K562 (cell line): Measurements from ENCODE around the gene NCOA4. TPM values are rescaled to one million over a fixed set of nuclear protein-coding genes. Genes with fewer than 3 reads are reported as not detected.

Experiments used
- ATAC-seq: fragments of 200-7000 bp; cut with Tn5 transposase; 3 replicates; pipeline ENCODE4 v1.9.1; 2020; ENCODE audit warnings: moderate library complexity
- Bru-seq: library from RNA; stranded (reverse); fragments of 400-500 nt; gene quantifications from one replicate; lab custom pipeline; 2021; lab: Mats Ljungman, UMichigan
- BruChase-seq, 2 experiments: library from RNA; stranded (reverse); fragments of 400-500 nt; gene quantifications; one replicate each; lab custom pipeline; 2021; lab: Mats Ljungman, UMichigan
- BruUV-seq: library from RNA; stranded (reverse); fragments of 400-500 nt; replicated peaks from 2 replicates; lab custom pipeline; 2021; lab: Mats Ljungman, UMichigan
- CTCF ChIA-PET: fragments of 300-600 bp; formaldehyde crosslinking; extraction: SDS; loops from one replicate; lab custom pipeline; 2021; ENCODE audit warnings: low intra/inter-chr PET ratio; lab: Yijun Ruan, JAX
- POLR2A ChIA-PET: fragments of 300-600, 350-650 bp; sonication (Branson Sonifier 250); formaldehyde crosslinking; extraction: SDS; loops from one replicate; lab custom pipeline; 2021; ENCODE audit warnings: antibody characterized with exemption, inconsistent platforms; lab: Yijun Ruan, JAX
- DNase-seq, 4 experiments: peaks; one replicate each; pipeline versions ENCODE4 v3.0.0 to v3.0.0-alpha.2; 2011 to 2018; ENCODE audit warnings: low spot score in 3 of 4, mixed read lengths in 3 of 4; ENCODE audit errors: extremely low read depth in 1 of 4
- FAIRE-seq: peaks from 2 replicates; lab custom pipeline; 2011; peaks lifted over from hg19 to GRCh38; lab: Jason Lieb, UNC
- H2AFZ ChIP-seq: 2 replicates; pipeline ENCODE4 v1.6.0; 2011; ENCODE audit warnings: low read depth, low read length, control low read depth, inconsistent platforms
- H3K27ac ChIP-seq: fragments of 200-600 bp; 3 replicates; pipeline ENCODE4 v1.8.0; 2011; ENCODE audit warnings: low read depth, mild to moderate bottlenecking, control low read depth, inconsistent platforms, low read length, moderate library complexity, mixed read lengths; ENCODE audit errors: extremely low read depth
- H3K27me3 ChIP-seq, 2 experiments: fragments of 300-600 bp in 1 of 2; 2 replicates in 1 of 2; 3 replicates in 1 of 2; pipeline versions ENCODE4 v1.6.0 to v1.8.0; 2011; ENCODE audit warnings: inconsistent platforms in 2 of 2, low read length in 2 of 2, mild to moderate bottlenecking in 1 of 2, mixed read lengths in 1 of 2, moderate library complexity in 1 of 2; ENCODE audit not compliant: control insufficient read depth in 2 of 2, insufficient read depth in 2 of 2
- H3K36me3 ChIP-seq: fragments of 300-600 bp; 3 replicates; pipeline ENCODE4 v1.8.0; 2011; ENCODE audit warnings: mild to moderate bottlenecking, low read length, inconsistent platforms; ENCODE audit not compliant: control insufficient read depth, insufficient read depth
- H3K4me1 ChIP-seq, 2 experiments: fragments of 200-600 bp in 1 of 2; replicated peaks in 1 of 2; 2 replicates in 1 of 2; 3 replicates in 1 of 2; pipeline versions ENCODE4 v1.5.1 to v1.8.0; 2011; ENCODE audit warnings: inconsistent platforms in 2 of 2, low read length in 2 of 2, mild to moderate bottlenecking in 1 of 2, mixed read lengths in 1 of 2, moderate library complexity in 1 of 2; ENCODE audit not compliant: control insufficient read depth in 2 of 2, insufficient read depth in 2 of 2
- H3K4me2 ChIP-seq: 2 replicates; pipeline ENCODE4 v1.6.1; 2011; ENCODE audit warnings: low read length, control low read depth, inconsistent platforms, mixed read lengths; ENCODE audit not compliant: insufficient read depth
- H3K4me3 ChIP-seq: fragments of 200-600 bp; sonication (generic), shearing (Covaris generic); 2 replicates; pipeline ENCODE4 v1.5.1; 2016; ENCODE audit warnings: control low read depth, inconsistent platforms
- H3K79me2 ChIP-seq: fragments of 200-600 bp; 3 replicates; pipeline ENCODE4 v1.8.0; 2011; ENCODE audit warnings: low read length, inconsistent platforms; ENCODE audit not compliant: control insufficient read depth, insufficient read depth
- H3K9ac ChIP-seq, 2 experiments: 2 replicates each; pipeline versions ENCODE4 v1.6.0 to v1.6.1; 2011; ENCODE audit warnings: low read depth in 2 of 2, low read length in 2 of 2, control low read depth in 1 of 2, inconsistent platforms in 1 of 2, mild to moderate bottlenecking in 1 of 2, mixed read lengths in 1 of 2; ENCODE audit not compliant: insufficient read depth in 1 of 2
- H3K9me1 ChIP-seq: one replicate; pipeline ENCODE4 v1.6.0; 2011; ENCODE audit warnings: inconsistent platforms, mild to moderate bottlenecking, low read length, moderate library complexity; ENCODE audit not compliant: control insufficient read depth, insufficient read depth
- H3K9me3 ChIP-seq: replicated peaks from 2 replicates; pipeline ENCODE4 v1.5.1; 2011; ENCODE audit warnings: low read depth, low read length, inconsistent platforms; ENCODE audit not compliant: control insufficient read depth, insufficient read depth
- H4K20me1 ChIP-seq: replicated peaks from 2 replicates; pipeline ENCODE4 v1.6.1; 2011; ENCODE audit warnings: low read length, inconsistent platforms, mixed read lengths; ENCODE audit not compliant: control insufficient read depth, insufficient read depth
- ARID4B ChIP-seq: sonication (generic); formaldehyde crosslinking; IDR thresholded peaks from 2 replicates; pipeline ENCODE4 v1.8.0; 2022; ENCODE audit warnings: mild to moderate bottlenecking, missing genetic modification reagents
- ARNT ChIP-seq, 2 experiments: fragments of 450-650 bp; IDR thresholded peaks; 2 replicates each; pipeline ENCODE4 v1.6.1; 2016; ENCODE audit warnings: mild to moderate bottlenecking in 1 of 2
- CBX2 ChIP-seq: fragments of 200-600 bp; sonication (generic); IDR thresholded peaks from one replicate; pipeline ENCODE4 v1.6.1; 2012; ENCODE audit warnings: mild to moderate bottlenecking, low read length, inconsistent platforms; ENCODE audit not compliant: insufficient read depth, poor library complexity, severe bottlenecking
- EWSR1 ChIP-seq: fragments of 450-650 bp; IDR thresholded peaks from 2 replicates; pipeline ENCODE4 v1.6.1; 2018; ENCODE audit warnings: borderline replicate concordance, mild to moderate bottlenecking, low read depth, moderate library complexity; ENCODE audit not compliant: partially characterized antibody
- HMGN3 ChIP-seq: IDR thresholded peaks from 2 replicates; pipeline ENCODE4 v1.6.1; 2011; ENCODE audit warnings: borderline replicate concordance, low read depth, mild to moderate bottlenecking, mixed read lengths, low read length; ENCODE audit not compliant: insufficient read length; ENCODE audit errors: extremely low read depth
- NCOA1 ChIP-seq: fragments of 450-650 bp; IDR thresholded peaks from 2 replicates; pipeline ENCODE4 v1.6.1; 2016; ENCODE audit warnings: low read depth
- RAD21 ChIP-seq, 2 experiments: fragments of 250-450 bp in 1 of 2; fragments of 450-650 bp in 1 of 2; sonication (Bioruptor Pico) in 1 of 2; formaldehyde crosslinking in 1 of 2; IDR thresholded peaks in 1 of 2; conservative IDR thresholded peaks in 1 of 2; 2 replicates each; pipeline versions ENCODE4 v1.4.0 to v1.8.0; 2020 to 2022; ENCODE audit warnings: mild to moderate bottlenecking in 2 of 2, moderate library complexity in 1 of 2
- ZNF354B ChIP-seq: fragments of 250-450 bp; sonication (Bioruptor Pico); IDR thresholded peaks from 2 replicates; pipeline ENCODE4 v1.4.0; 2020
- WGBS: fragments of 100-300 bp; shearing (Covaris generic); methylation state at CpG from one replicate; pipeline ENCODE4 v1.1.6; 2016; ENCODE audit warnings: low coverage, mixed read lengths; ENCODE audit not compliant: insufficient coverage; ENCODE audit errors: missing lambda C conversion rate; 5-methylcytosine and 5-hydroxymethylcytosine counted together
- in situ Hi-C: fragments of 300-500 bp; cut with MboI; formaldehyde crosslinking; loops from 4 replicates; pipeline ENCODE4 v1.15.0; 2018; ENCODE audit warnings: inconsistent platforms, mixed read lengths
- intact Hi-C: fragments of 100-400 bp; cut with micrococcal nuclease; formaldehyde crosslinking; loops from 2 replicates; pipeline ENCODE4 v1.14.2; 2022
- long read RNA-seq, 3 experiments: library from polyadenylated mRNA in 2 of 3; library from RNA in 1 of 3; unstranded in 2 of 3; stranded (forward) in 1 of 3; transcript quantifications; one replicate each; pipeline ENCODE4 v2.0.0, GENCODE V29; 2019 to 2022
- polyA minus RNA-seq, 3 experiments: library from RNA; depleted of rRNA, polyadenylated mRNA; stranded (reverse); fragments of >200 nt; gene quantifications; 2 replicates each; pipeline ENCODE4 v1.2.3, GENCODE V29; 2011
- polyA plus RNA-seq, 8 experiments: library from polyadenylated mRNA; depleted of rRNA in 4 of 8; stranded (reverse) in 5 of 8; unstranded in 3 of 8; fragments of >200 nt; fragmentation: Nextera tagmentation in 2 of 8; fragmentation: Illumina TruSeq in 1 of 8; extraction: Ambion mirVana in 2 of 8; extraction: Trizol in 1 of 8; gene quantifications; 2 replicates each; pipeline versions ENCODE4 v1.2.1 to v1.2.3, GENCODE V29; 2011 to 2014; ENCODE audit warnings: inconsistent platforms in 1 of 8, missing spikeins in 1 of 8
- total RNA-seq, 7 experiments: library from RNA; depleted of rRNA in 6 of 7; stranded (reverse); fragments of >200 nt in 6 of 7; fragmentation: Illumina TruSeq in 2 of 7; extraction: Trizol in 2 of 7; gene quantifications; 2 replicates each; pipeline versions ENCODE4 v1.2.1 to v1.2.3, GENCODE V29; 2011 to 2021; ENCODE audit warnings: low replicate concordance in 1 of 7

The NCOA4 gene
- 56.1 and 85.1 TPM in 2 replicates for total RNA-seq (2011; cell fraction: chromatin; rRNA removed; ENCODE audit: low replicate concordance)
- 49.9 and 53.6 TPM in 2 replicates for total RNA-seq (2011; cell fraction: nucleolus; rRNA removed)
- 62.1 and 74.5 TPM in 2 replicates for total RNA-seq (2011; cell fraction: nucleoplasm; rRNA removed)
- total RNA-seq (2014; rRNA removed), result 136 and 144 TPM in 2 replicates
- 200 and 222 TPM in 2 replicates for total RNA-seq (2014; rRNA removed; fragmentation: Illumina TruSeq; extraction: Trizol)
- 169 and 182 TPM in 2 replicates for total RNA-seq (2015; rRNA removed; fragmentation: Illumina TruSeq; extraction: Trizol)
- 136 TPM in 2 replicates for total RNA-seq (2021)
- 237 and 283 TPM in 2 replicates for polyA plus RNA-seq (2011; rRNA removed)
- polyA plus RNA-seq (2011; cell fraction: cytosol; rRNA removed), result 98.1 and 135 TPM in 2 replicates
- polyA plus RNA-seq (2011; cell fraction: nucleus; rRNA removed), result 64.2 and 91.5 TPM in 2 replicates
- polyA plus RNA-seq (2012), result 122 and 153 TPM in 2 replicates
- polyA plus RNA-seq (2014; fragmentation: Illumina TruSeq; extraction: Trizol), result 146 and 181 TPM in 2 replicates
- polyA plus RNA-seq (2014; fragmentation: Nextera tagmentation; extraction: Ambion mirVana), result 100 to 1,000 TPM; 126 to 196 TPM
- polyA plus RNA-seq (2014; rRNA removed), result 89.8 and 108 TPM in 2 replicates
- 332 and 338 TPM in 2 replicates for polyA minus RNA-seq (2011; rRNA and poly(A)+ RNA removed)
- 120 and 132 TPM in 2 replicates for polyA minus RNA-seq (2011; cell fraction: cytosol; rRNA and poly(A)+ RNA removed)
- 29.6 and 65.0 TPM in 2 replicates for polyA minus RNA-seq (2011; cell fraction: nucleus; rRNA and poly(A)+ RNA removed)
- Bru-seq, nascent RNA, result percentile 93 among the genes with signal in this experiment
- BruChase-seq, experiment 1, labeled RNA remaining after a 2-hour chase, result percentile 94 among the genes with signal in this experiment
- percentile 94 among the genes with signal in this experiment for BruChase-seq, experiment 2, labeled RNA remaining after a 6-hour chase
- long read RNA-seq, experiment 1, transcript NCOA4-207 (10 exons, 3,489 nt), result minor isoform, 76 of 648 reads
- long read RNA-seq, experiment 1, transcript NCOA4-204 (10 exons, 3,549 nt), result major isoform, 374 of 648 reads
- long read RNA-seq, experiment 1, partial matches to known transcripts, result 118 of 648 reads
- long read RNA-seq, experiment 1, other reads (novel, unspliced or antisense), result 79 of 648 reads
- long read RNA-seq, experiment 2, transcript NCOA4-204 (10 exons, 3,549 nt), result major isoform, 19 of 187 reads
- long read RNA-seq, experiment 2, transcript NCOA4-207 (10 exons, 3,489 nt), result minor isoform, 5 of 187 reads
- long read RNA-seq, experiment 2, partial matches to known transcripts, result 31 of 187 reads
- long read RNA-seq, experiment 2, other reads (novel, unspliced or antisense), result 132 of 187 reads
- long read RNA-seq, experiment 3, transcript NCOA4-207 (10 exons, 3,489 nt), result minor isoform, 19 of 169 reads
- long read RNA-seq, experiment 3, transcript NCOA4-204 (10 exons, 3,549 nt), result major isoform, 95 of 169 reads
- long read RNA-seq, experiment 3, partial matches to known transcripts, result 35 of 169 reads
- long read RNA-seq, experiment 3, other reads (novel, unspliced or antisense), result 20 of 169 reads

- H3K9me3 ChIP-seq, result no peaks in the 10 kb centered on the region
- peak within 1 kb of the TSS; percentile 93 for H2AFZ ChIP-seq
- H3K9me1 ChIP-seq, result peaks cover 3% of the 10 kb centered on the region
- H3K4me1 ChIP-seq, result peaks cover 26 to 60% of the 10 kb centered on the region in 2 experiments
- H3K79me2 ChIP-seq, result peaks cover 52% of the 10 kb centered on the region
- POLR2A ChIA-PET, result interaction anchor here (0.6 to 3.0 kb wide), 9 partner anchors 9 to 57 kb away, joined by 3 to 14 read pairs (median 4); partner anchors contain the start of gene MSMB
- H3K4me3 ChIP-seq, result peak within 1 kb of the TSS; percentile 85
- ATAC-seq (peak; percentile 95), FAIRE-seq (no peak), DNase-seq (peak; percentile 99 to 100 (median 99))
- peak within 1 kb of the TSS; percentile 92 for H3K27ac ChIP-seq
- 1% methylated on average over 38 of the region's 59 CpGs for WGBS
- in situ Hi-C loops (no loop called here), intact Hi-C loops (no loop called here)
- H3K27me3 ChIP-seq, result no peaks in the 10 kb centered on the region
- BruUV-seq, result no TSS peak
- peak within 1 kb of the TSS; percentile 94 to 99 for H3K9ac ChIP-seq
- CTCF ChIA-PET, result interaction anchor here (0.5 kb wide), 1 partner anchor 25 kb away, joined by 4 read pairs; no protein-coding TSS in a partner anchor
- peaks cover 5% of the 10 kb centered on the region; the same call in 1 of the 2 replicates for H4K20me1 ChIP-seq
- H3K4me2 ChIP-seq, result peak within 1 kb of the TSS; percentile 92
- peaks cover 29% of the 10 kb centered on the region for H3K36me3 ChIP-seq
- TF ChIP-seq HMGN3 (peak; percentile 68), NCOA1 (0 out of 2 replicates have a peak, but pooled peaks have one; percentile 22), ZNF354B (CRISPR knock-in tag) (no peak), ARNT (IDR thresholded peaks at IDR 0.05) (no peak), EWSR1 (no peak), RAD21 (CRISPR knock-in tag; conservative IDR thresholded peaks at IDR 0.05 in 1 of 2, IDR thresholded peaks at IDR 0.05 in 1 of 2) (peak; percentile 34 to 42), ARID4B (CRISPR knock-in tag) (peak; percentile 87), CBX2 (no peak)
These were observed at the start of gene NCOA4 for GRCh38 chr10:46030091-46030937. NCOA4 (minus strand) TSS chr10:46030623; CDS start chr10:46016680, 13,943 bp downstream.
